NCI-H187 treated with DMSO at 0.1 percent for 48 hours (cell line): ENCODE data around the gene OR8B12.

Experiments
- DNase-seq: peaks from one replicate; lab custom pipeline; 2025; lab: John Stamatoyannopoulos, UW

Gene OR8B12, protein sequence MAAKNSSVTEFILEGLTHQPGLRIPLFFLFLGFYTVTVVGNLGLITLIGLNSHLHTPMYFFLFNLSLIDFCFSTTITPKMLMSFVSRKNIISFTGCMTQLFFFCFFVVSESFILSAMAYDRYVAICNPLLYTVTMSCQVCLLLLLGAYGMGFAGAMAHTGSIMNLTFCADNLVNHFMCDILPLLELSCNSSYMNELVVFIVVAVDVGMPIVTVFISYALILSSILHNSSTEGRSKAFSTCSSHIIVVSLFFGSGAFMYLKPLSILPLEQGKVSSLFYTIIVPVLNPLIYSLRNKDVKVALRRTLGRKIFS

DNA sequence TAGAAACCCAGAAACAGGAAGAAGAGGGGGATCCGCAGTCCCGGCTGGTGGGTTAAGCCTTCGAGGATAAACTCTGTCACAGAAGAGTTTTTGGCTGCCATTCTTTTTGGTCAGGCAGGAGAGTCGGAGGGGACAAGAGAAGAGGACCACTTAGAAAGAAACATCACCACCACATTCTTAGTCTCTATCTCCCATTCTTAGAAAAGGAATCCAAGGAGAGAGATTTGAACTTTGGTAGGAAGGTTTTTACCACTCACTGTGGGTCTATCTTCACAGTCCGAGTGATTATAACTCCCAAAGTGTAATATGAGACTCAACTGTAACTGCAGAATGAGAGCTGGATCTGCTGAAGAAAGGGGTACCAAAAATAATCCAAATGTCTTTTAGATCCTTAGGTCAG lies at the start of gene OR8B12:
OR8B12 (minus strand) TSS at position 101 of the 400 bp plus-strand sequence; CDS start at position 101, 0 bp downstream.
- no peak for DNase-seq

DNA sequence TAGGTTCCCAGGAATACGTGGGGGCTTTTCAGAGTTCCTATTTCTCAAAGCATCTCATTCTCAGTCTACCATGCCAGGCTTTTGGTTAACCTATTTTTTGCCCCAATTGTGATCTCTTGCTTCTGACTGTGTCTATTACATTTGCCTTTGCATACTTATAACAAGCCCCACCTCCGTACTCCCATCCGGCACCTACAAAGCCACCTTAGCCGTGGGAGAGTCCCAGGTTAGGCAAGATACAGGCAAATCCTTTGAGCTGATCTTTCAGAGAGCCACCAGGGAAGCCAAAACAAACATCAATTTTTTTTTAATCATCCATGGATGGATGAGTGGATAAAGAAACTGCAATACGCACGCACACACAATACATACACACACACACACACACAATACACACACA lies 49.2 kb upstream of the OR8B12 start:
- DNase-seq: no peak

DNA sequence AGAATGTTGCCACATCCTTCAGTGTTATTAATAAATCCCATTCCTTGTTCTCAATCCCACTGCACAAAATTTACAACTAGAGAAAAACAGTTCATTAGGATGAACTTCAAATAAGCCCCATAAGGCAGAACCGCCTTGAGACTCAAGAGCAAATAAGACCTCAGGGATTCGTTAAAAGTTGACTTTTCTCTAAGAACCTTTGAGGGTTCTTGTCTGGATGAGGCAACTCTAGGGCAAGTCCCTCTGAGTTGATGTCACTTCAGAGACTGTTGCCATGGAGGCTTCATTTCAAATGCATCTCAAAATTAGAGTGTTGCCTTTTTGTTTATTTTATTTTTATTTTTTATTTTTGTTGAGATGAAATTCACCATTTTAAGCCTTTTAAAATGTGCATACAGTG lies 48.0 kb upstream of the OR8B12 start:
- no peak for DNase-seq

- no peak for DNase-seq
Measured at GRCh38 chr11:124586238-124586860, 42.9 kb upstream of the OR8B12 start.

- DNase-seq: no peak
Measured at GRCh38 chr11:124584681-124585372, 41.4 kb upstream of the OR8B12 start.

- no peak for DNase-seq
Measured at GRCh38 chr11:124583781-124584180, 40.3 kb upstream of the OR8B12 start.

DNA sequence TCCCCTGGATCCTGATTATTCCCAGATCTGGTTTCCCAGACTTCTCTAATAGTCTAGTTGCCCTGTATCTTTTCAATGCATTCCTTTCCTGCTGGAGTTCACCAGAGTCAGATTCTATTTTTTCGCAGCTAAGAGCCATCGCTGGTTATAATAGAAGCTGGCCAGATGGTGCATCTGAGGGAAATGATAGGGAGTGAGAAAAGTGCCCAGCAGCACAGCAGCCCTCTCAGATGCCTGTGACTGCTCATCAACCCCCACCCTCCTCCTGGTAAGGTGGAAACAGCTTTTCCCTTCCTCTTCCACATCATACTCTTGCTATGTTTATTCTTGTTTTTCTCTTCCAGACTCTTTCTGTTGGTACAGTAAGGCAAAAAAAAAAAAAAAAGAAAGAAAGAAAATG lies 39.1 kb upstream of the OR8B12 start:
- no peak for DNase-seq

- no peak for DNase-seq
Measured at GRCh38 chr11:124581817-124582216, 38.4 kb upstream of the OR8B12 start.

GRCh38 chr11:124578761-124579160 lies 35.3 kb upstream of the OR8B12 start:
- DNase-seq: no peak

GRCh38 chr11:124577716-124578427 lies 34.4 kb upstream of the OR8B12 start:
- DNase-seq: no peak

GRCh38 chr11:124570160-124570559 lies 26.7 kb upstream of the OR8B12 start:
- no peak for DNase-seq

DNA sequence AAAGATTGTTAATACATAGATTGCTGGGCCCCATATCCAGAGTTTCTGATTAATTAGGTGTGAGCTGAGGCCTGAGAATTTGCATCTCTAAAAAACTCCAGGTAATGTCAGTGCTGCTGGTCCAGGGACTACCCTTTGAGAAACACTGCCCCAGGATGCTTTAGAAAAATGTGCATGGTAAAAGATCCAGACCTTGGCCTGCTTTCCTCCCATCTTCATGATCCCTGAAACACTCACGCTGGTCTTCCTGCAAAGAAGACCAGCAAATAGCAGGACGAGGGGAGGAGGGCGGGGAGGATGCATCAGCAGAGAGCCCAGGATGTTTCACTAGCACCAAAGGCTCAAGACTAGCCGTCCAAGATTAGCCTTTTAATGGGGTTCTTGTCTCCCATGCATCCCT lies 26.2 kb upstream of the OR8B12 start, which contains the start of gene OR8A1:
OR8A1 (plus strand) TSS at position 301 of the 400 bp plus-strand sequence. CDS start 123 bp downstream, outside the sequence.
- no peak for DNase-seq

- DNase-seq: no peak
Measured at GRCh38 chr11:124556828-124557227, 13.4 kb upstream of the OR8B12 start.

- no peak for DNase-seq
Measured at GRCh38 chr11:124551987-124552386, 8.5 kb upstream of the OR8B12 start.

GRCh38 chr11:124551189-124551588 lies 7.7 kb upstream of the OR8B12 start:
- DNase-seq: no peak

GRCh38 chr11:124543145-124543544 lies 309 bp downstream of the OR8B12 start:
- DNase-seq: no peak

DNA sequence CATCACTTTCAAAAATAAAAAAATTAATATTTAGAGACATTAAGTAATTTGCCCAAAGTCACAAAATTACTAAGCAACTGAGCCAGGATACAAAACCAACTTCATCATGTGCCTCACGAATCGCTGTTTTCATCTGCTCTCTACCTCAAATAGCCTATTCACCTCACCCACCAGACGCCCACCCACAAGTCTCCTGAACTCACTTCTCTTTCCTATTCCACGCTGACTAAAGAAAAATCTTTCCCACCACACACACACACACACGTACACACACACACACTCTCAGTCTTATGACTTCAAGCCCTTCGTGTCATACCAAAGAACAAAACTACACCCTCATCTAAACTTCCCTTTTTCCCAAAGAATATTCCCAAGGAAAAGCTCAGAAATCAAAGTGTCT lies 2.2 kb downstream of the OR8B12 start:
- no peak for DNase-seq

DNA sequence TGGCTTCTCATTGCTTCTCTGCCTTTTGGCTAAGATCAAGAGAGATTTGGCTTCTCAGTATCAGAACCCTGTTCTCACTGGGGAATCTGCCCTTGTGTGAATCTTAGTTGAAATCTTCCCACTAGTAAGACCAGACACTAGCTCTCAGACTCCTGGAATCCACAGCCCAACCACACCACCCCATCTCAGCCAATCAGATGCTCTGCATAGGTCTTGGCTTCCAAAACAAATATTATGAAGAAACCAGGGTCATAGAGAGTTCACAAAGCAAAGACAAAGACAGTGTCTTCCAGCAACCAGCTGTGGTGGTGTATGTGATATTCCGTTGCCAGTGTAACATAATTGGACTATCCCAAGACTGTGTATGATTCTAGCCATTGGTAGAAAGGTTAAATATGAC lies 5.4 kb downstream of the OR8B12 start:
- DNase-seq: no peak

DNA sequence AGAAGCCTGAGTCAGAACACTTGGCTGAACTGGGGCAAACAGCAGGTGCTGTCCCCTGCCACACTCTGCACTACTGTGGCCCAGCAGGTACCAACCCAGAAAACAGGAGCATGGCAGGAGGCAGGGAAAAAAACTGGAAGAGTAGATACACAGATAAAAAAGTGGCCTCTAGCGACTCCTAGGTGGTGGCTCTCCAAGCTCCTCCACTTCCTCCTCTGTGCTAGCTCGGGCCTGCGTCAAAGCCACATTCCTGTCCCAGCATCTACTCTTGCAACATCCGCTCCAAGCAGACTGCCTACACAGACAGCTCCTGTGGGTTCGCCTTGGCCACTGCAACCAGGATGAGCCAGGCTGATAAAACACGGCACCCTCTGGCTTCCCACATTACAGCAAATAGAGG lies 6.9 kb downstream of the OR8B12 start:
- no peak for DNase-seq

DNA sequence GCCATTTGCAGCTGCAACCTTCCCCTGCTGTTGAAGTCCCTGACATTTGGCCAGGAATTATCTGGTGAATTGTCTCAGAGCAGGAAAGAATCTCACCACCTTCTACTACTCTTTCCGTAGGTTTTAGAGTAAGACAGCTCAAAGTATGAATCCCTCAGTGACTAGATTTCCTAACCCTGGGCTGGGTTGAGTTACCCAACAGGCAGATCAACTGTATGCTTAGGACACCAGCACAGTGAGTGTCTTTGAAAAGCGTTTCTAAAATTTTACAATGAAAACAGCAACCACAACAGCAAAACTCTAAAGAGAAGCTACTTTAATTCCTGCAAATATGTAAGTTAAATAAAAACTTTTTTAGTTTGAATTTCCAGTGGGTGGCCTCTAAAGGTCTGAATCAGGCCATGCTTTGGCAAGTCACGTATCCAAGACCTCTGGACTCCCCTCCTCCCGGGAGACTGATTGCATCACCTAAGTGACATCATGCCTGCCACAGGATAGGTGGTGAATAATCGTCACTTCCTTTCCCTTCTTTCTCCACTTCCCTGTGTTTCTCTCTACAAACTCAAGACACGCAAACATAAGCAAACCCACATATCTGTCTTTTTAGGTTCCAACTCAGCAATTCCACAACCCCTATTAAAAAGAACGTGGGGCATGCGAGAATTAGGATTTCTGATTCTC lies 7.8 kb downstream of the OR8B12 start:
- no peak for DNase-seq

GRCh38 chr11:124534051-124534450 lies 9.4 kb downstream of the OR8B12 start:
- no peak for DNase-seq

DNA sequence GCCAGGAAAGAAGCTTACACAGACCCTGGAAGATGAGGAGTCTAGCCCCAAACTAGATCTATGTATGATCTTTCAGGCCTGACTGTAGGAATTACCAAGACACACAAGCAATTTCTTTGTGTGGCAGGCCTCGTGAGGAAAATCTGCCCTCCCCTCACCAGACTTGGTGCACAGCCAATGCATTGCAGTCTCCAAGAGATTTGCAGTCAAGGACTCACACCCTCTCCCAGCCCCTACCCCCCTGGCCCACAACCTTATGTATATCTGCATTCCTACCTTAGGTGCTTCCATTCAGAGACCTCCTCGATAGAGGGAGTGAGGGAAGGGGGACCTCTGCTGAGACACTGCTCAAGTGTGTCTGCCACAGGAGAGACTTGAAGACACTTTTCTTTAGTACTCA lies 9.8 kb downstream of the OR8B12 start:
- no peak for DNase-seq
